ENCODE data around the gene TMEM141. TPM values are rescaled to one million over a fixed set of nuclear protein-coding genes. Genes with fewer than 3 reads are reported as not detected.

TMEM141 gene
- total and polyA plus RNA-seq, 2 donors (not counting 3 experiments of a cell fraction or from before 2014, with no cell fraction given) = 43.2 to 146 TPM

- FAIRE-seq (no peak), DNase-seq (ENCODE audit: low read depth, low spot score) (no peak)
- H3K4me2 ChIP-seq (ENCODE audit: insufficient read depth, low read length) = no peak overlapping the region
- H3K36me3 ChIP-seq (ENCODE audit: control insufficient read depth in 2 of 2, extremely low read depth in 1 of 2, insufficient read depth in 2 of 2, low read length in 2 of 2) = no peaks in the 10 kb centered on the region
- no TSS peak for BruUV-seq (replicated peaks)
- no peaks in the 10 kb centered on the region for H4K20me1 ChIP-seq (replicated peaks; ENCODE audit: control insufficient read depth, extremely low read depth, insufficient read depth, low read length)
- CTCF ChIA-PET = no interaction called here
- dilution Hi-C loops (cut with MboI; ENCODE audit: extremely low pct_ligation_motif_present, low sequenced_read_pairs) = loop anchor here (25.0 kb wide), 1 partner anchor 133 kb away; the partner anchor contains the start of genes C8G and FBXW5
- H3K9me3 ChIP-seq (replicated peaks; ENCODE audit: control insufficient read depth, insufficient read depth, low read length) = no peaks in the 10 kb centered on the region
- H3K4me1 ChIP-seq (ENCODE audit: control insufficient read depth, extremely low read depth, insufficient read depth, low read length) = peaks cover 7% of the 10 kb centered on the region
- H3K9ac ChIP-seq (replicated peaks; ENCODE audit: extremely low read depth, insufficient read depth, low read length) = no peak overlapping the region
- no peak overlapping the region for H3K4me3 ChIP-seq (replicated peaks in 1 of 3; ENCODE audit: insufficient read depth in 1 of 3, low read depth in 1 of 3, low read length in 3 of 3)
- TF ChIP-seq FOS (IDR thresholded peaks at IDR 0.05; ENCODE audit: borderline replicate concordance, insufficient read depth, low read length) (no peak), GATA2 (IDR thresholded peaks at IDR 0.05; ENCODE audit: insufficient read depth, insufficient read length, low read depth, low read length) (no peak), MYC (IDR thresholded peaks at IDR 0.05; ENCODE audit: low read depth, low read length) (no peak), EZH2 (IDR thresholded peaks at IDR 0.05; ENCODE audit: borderline replicate concordance, low read depth, low read length, severe bottlenecking) (no peak), JUN (IDR thresholded peaks at IDR 0.05; ENCODE audit: borderline replicate concordance, insufficient read depth, insufficient read length, low read depth) (no peak), POLR2AphosphoS5 (IDR thresholded peaks at IDR 0.05; ENCODE audit: insufficient read depth, low read depth, low read length) (no peak), POLR2A (IDR thresholded peaks at IDR 0.05; ENCODE audit: low read depth, low read length) (no peak), MAX (IDR thresholded peaks at IDR 0.05; ENCODE audit: insufficient read depth, insufficient read length) (no peak), CTCF (IDR thresholded peaks at IDR 0.05; ENCODE audit: extremely low read depth in 1 of 2, insufficient read depth in 1 of 2, low read depth in 1 of 2, low read length in 2 of 2) (no peak)
- no peak overlapping the region for H2AFZ ChIP-seq (ENCODE audit: low read depth, low read length)
- no peak overlapping the region for H3K27ac ChIP-seq (ENCODE audit: insufficient read depth, low read depth, low read length)
- intact Hi-C loops (cut with micrococcal nuclease) = no loop called here
- H3K79me2 ChIP-seq (ENCODE audit: control insufficient read depth, insufficient read depth, low read length) = peaks cover 10% of the 10 kb centered on the region
- POLR2A ChIA-PET = no interaction called here
- peaks cover 18 to 19% of the 10 kb centered on the region in 2 experiments for H3K27me3 ChIP-seq (ENCODE audit: control insufficient read depth in 2 of 2, insufficient read depth in 2 of 2, low read length in 2 of 2)
- H3K9me1 ChIP-seq (replicated peaks; ENCODE audit: control insufficient read depth, extremely low read depth, insufficient read depth, low read length) = no peaks in the 10 kb centered on the region
Observed at GRCh38 chr9:136803551-136804508, 12.7 kb downstream of the TMEM141 start.

Data from endothelial cell of umbilical vein (primary cell).